Measurements from ENCODE around the gene KLK12. TPM values are rescaled to one million over a fixed set of nuclear protein-coding genes. Genes with fewer than 3 reads are reported as not detected.
"Not testable (repeated sequence)": the region's sequence is repeated elsewhere in the genome, so short reads cannot be mapped to it uniquely, and the experiment has no call there.

The KLK12 gene
- total RNA-seq, 2 experiments from 2014 or later, result not detected

- H3K4me3 ChIP-seq (ENCODE audit: low read length), result no peak overlapping the region
- no peak overlapping the region for H3K27ac ChIP-seq (ENCODE audit: low read depth in 1 of 2, low read length in 2 of 2)
- TF ChIP-seq CTCF (IDR thresholded peaks at IDR 0.05), result no peak
- Mint-ChIP-seq H3K36me3 (ENCODE audit: low read depth) (no peaks in the 10 kb centered on the region), H3K27ac (no peak overlapping the region), H3K4me1 (ENCODE audit: low read depth) (no peaks in the 10 kb centered on the region), H3K27me3 (peaks cover 45% of the 10 kb centered on the region), H3K9me3 (no peaks in the 10 kb centered on the region), H3K4me3 (no peak overlapping the region)
- peaks cover 25 to 27% of the 10 kb centered on the region in 2 experiments for H3K27me3 ChIP-seq (ENCODE audit: control insufficient read depth in 1 of 2, insufficient read depth in 2 of 2, low read length in 2 of 2)
- intact Hi-C loops (cut with DNase I, micrococcal nuclease), result no loop called here
- ChIA-PET CTCF (no interaction called here), POLR2A (no interaction called here)
- ATAC-seq (ENCODE audit: poor library complexity) (no peak), DNase-seq (no peak)
- H3K9me3 ChIP-seq (ENCODE audit: control insufficient read depth in 1 of 2, insufficient read depth in 1 of 2, low read length in 2 of 2), result peaks cover 0 to 22% of the 10 kb centered on the region in 2 experiments
- no peaks in the 10 kb centered on the region for H3K36me3 ChIP-seq (ENCODE audit: insufficient read depth, low read length)
- H3K4me1 ChIP-seq (ENCODE audit: insufficient read depth, low read length), result no peaks in the 10 kb centered on the region
Observed at GRCh38 chr19:50998061-50998460, 36.7 kb downstream of the KLK12 start.

GRCh38 chr19:50994129-50994528 lies 40.7 kb downstream of the KLK12 start:
- TF ChIP-seq CTCF (IDR thresholded peaks at IDR 0.05), result no peak
- DNase-seq (no peak), ATAC-seq (ENCODE audit: poor library complexity) (no peak)
- Histone ChIP-seq H3K4me3 (ENCODE audit: low read length) (no peak overlapping the region), H3K4me1 (ENCODE audit: insufficient read depth, low read length) (no peaks in the 10 kb centered on the region), H3K27ac (ENCODE audit: low read depth in 1 of 2, low read length in 2 of 2) (no peak overlapping the region), H3K36me3 (ENCODE audit: insufficient read depth, low read length) (no peaks in the 10 kb centered on the region), H3K9me3 (ENCODE audit: control insufficient read depth in 1 of 2, insufficient read depth in 1 of 2, low read length in 2 of 2) (no peaks in the 10 kb centered on the region), H3K27me3 (ENCODE audit: control insufficient read depth in 1 of 2, insufficient read depth in 2 of 2, low read length in 2 of 2) (peaks cover 4 to 7% of the 10 kb centered on the region in 2 experiments)
- peaks cover 38% of the 10 kb centered on the region for H3K27me3 Mint-ChIP-seq
- ChIA-PET CTCF (no interaction called here), POLR2A (no interaction called here)
- H3K27ac Mint-ChIP-seq, result no peak overlapping the region
- H3K4me3 Mint-ChIP-seq, result no peak overlapping the region
- no peaks in the 10 kb centered on the region for H3K4me1 Mint-ChIP-seq (ENCODE audit: low read depth)
- H3K36me3 Mint-ChIP-seq (ENCODE audit: low read depth), result no peaks in the 10 kb centered on the region
- intact Hi-C loops (cut with DNase I, micrococcal nuclease), result no loop called here
- H3K9me3 Mint-ChIP-seq, result no peaks in the 10 kb centered on the region

GRCh38 chr19:50992666-50993035 lies 42.2 kb downstream of the KLK12 start:
- ATAC-seq (ENCODE audit: poor library complexity) (no peak), DNase-seq (no peak)
- ChIA-PET CTCF (no interaction called here), POLR2A (no interaction called here)
- Histone ChIP-seq H3K4me1 (ENCODE audit: insufficient read depth, low read length) (no peaks in the 10 kb centered on the region), H3K27ac (ENCODE audit: low read depth in 1 of 2, low read length in 2 of 2) (no peak overlapping the region), H3K9me3 (ENCODE audit: control insufficient read depth in 1 of 2, insufficient read depth in 1 of 2, low read length in 2 of 2) (no peaks in the 10 kb centered on the region), H3K27me3 (ENCODE audit: control insufficient read depth in 1 of 2, insufficient read depth in 2 of 2, low read length in 2 of 2) (peaks cover 0 to 4% of the 10 kb centered on the region in 2 experiments), H3K36me3 (ENCODE audit: insufficient read depth, low read length) (no peaks in the 10 kb centered on the region), H3K4me3 (ENCODE audit: low read length) (no peak overlapping the region)
- H3K27ac Mint-ChIP-seq, result no peak overlapping the region
- peaks cover 40% of the 10 kb centered on the region for H3K27me3 Mint-ChIP-seq
- intact Hi-C loops (cut with DNase I, micrococcal nuclease), result no loop called here
- no peaks in the 10 kb centered on the region for H3K4me1 Mint-ChIP-seq (ENCODE audit: low read depth)
- no peak for TF ChIP-seq CTCF (IDR thresholded peaks at IDR 0.05)
- no peaks in the 10 kb centered on the region for H3K9me3 Mint-ChIP-seq
- no peak overlapping the region for H3K4me3 Mint-ChIP-seq
- no peaks in the 10 kb centered on the region for H3K36me3 Mint-ChIP-seq (ENCODE audit: low read depth)

- H3K4me1 Mint-ChIP-seq (ENCODE audit: low read depth); H3K4me3 ChIP-seq (ENCODE audit: low read length); DNase-seq; H3K27ac ChIP-seq (ENCODE audit: low read depth in 1 of 2, low read length in 2 of 2); H3K27ac Mint-ChIP-seq; intact Hi-C loops (cut with DNase I, micrococcal nuclease); H3K4me3 Mint-ChIP-seq; H3K36me3 ChIP-seq (ENCODE audit: insufficient read depth, low read length); H3K36me3 Mint-ChIP-seq (ENCODE audit: low read depth); H3K9me3 ChIP-seq (ENCODE audit: control insufficient read depth in 1 of 2, insufficient read depth in 1 of 2, low read length in 2 of 2); H3K9me3 Mint-ChIP-seq; H3K4me1 ChIP-seq (ENCODE audit: insufficient read depth, low read length); ATAC-seq (ENCODE audit: poor library complexity); CTCF ChIA-PET: not testable (repeated sequence)
- H3K27me3 Mint-ChIP-seq, result peaks cover 64% of the 10 kb centered on the region
- peaks cover 3 to 31% of the 10 kb centered on the region in 2 experiments for H3K27me3 ChIP-seq (ENCODE audit: control insufficient read depth in 1 of 2, insufficient read depth in 2 of 2, low read length in 2 of 2)
- POLR2A ChIA-PET, result interaction anchor here (0.6 kb wide), 1 partner anchor 633 kb away, joined by 4 read pairs; no protein-coding TSS in a partner anchor
Observed at GRCh38 chr19:50984416-50984815, 50.4 kb downstream of the KLK12 start.
